ENCODE data around the gene AGR2. TPM values are rescaled to one million over a fixed set of nuclear protein-coding genes. Genes with fewer than 3 reads are reported as not detected.

The AGR2 gene
- total and polyA plus RNA-seq, 10 of the 15 experiments (the other 5 are each of a cell fraction or from before 2014, with no cell fraction given), result 0.67 TPM; not detected in 9

DNA sequence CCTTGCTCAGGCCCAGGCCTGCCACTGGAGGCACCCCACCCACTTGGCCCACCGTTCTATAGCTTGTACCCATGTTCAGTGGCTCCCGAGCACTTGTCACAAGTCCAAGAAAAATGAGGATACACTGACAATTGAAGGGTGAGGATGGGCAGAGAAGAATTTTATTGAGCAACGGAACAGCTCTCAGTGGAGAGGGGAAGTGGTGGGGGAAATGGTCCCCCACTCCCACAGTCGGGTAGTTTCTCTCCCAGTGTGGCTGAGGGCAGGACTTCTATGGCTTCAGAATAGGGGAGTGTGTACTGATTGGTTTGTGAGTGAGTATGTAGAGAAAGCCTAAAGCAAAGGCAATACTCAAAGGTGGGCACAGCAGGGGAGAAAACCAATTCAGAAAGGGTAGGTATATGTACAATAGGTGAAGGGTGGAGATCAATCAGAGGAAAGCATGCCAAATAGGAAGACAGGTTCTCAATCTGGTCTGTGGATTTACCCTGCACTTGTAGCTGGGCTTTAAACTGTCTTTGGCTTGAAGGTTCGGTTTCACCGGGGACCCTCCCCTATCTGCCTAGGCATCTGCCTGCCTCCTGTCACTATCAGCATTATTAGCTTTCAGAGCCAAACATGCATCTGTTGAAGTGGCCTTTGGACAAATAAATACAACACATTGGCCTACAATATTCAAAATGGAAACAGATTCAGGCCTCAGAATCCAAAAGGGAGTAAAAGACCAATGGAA is 60.1 kb downstream of the AGR2 start (continued):
- TF ChIP-seq STAT3 (IDR thresholded peaks at IDR 0.05; ENCODE audit: low read depth, low read length) (no peak), MYB (IDR thresholded peaks at IDR 0.05; ENCODE audit: borderline replicate concordance, low read depth, low read length) (no peak), KDM1A (IDR thresholded peaks at IDR 0.05; ENCODE audit: borderline replicate concordance) (no peak), HDAC2 (IDR thresholded peaks at IDR 0.05) (no peak)

DNA sequence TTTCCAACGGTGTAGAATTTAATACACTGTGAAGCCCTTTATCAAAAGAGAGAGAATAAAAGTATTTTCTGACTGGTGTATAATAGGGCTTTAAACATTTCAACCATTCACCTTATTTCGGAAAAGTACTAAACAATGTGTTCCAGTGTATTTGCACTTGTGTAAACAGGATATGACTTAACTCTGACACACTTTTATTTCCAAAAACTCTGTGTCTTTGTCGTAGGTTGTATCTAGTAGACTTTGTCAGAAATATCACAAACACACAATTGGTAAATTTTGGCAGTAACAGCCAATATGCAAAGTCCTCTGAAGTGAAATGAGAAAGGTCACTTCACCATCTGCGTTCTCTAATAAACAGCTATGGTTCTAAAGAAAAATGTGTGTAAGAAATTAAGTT is 61.6 kb downstream of the AGR2 start:
- WGBS (ENCODE audit: insufficient coverage, insufficient replicate concordance, low lambda C conversion rate, missing lambda C conversion rate), result 30% methylated on average over 4 of the region's 4 CpGs
- BruUV-seq (replicated peaks), result no TSS peak
- ChIA-PET POLR2A (no interaction called here), CTCF (no interaction called here), SMC1A (ENCODE audit: uncharacterized antibody, unreplicated experiment) (no interaction called here), RAD21 (ENCODE audit: unreplicated experiment) (no interaction called here)
- Histone ChIP-seq H3K4me3 (no peak overlapping the region), H3K27me3 (replicated peaks in 1 of 2; ENCODE audit: control insufficient read depth in 2 of 2, insufficient read depth in 2 of 2, low read length in 1 of 2) (no peaks in the 10 kb centered on the region; a peak in 1 of 4 replicates), H3K36me3 (ENCODE audit: control insufficient read depth in 2 of 2, insufficient read depth in 2 of 2, low read length in 1 of 2) (no peaks in the 10 kb centered on the region), H3K79me2 (ENCODE audit: control insufficient read depth, insufficient read depth, low read length) (no peaks in the 10 kb centered on the region), H3K4me1 (ENCODE audit: control insufficient read depth, insufficient read depth, low read length) (no peaks in the 10 kb centered on the region), H3K27ac (ENCODE audit: control insufficient read depth, insufficient read depth) (no peak overlapping the region), H2AFZ (ENCODE audit: control insufficient read depth, low read depth, low read length) (no peak overlapping the region), H3K9ac (ENCODE audit: control insufficient read depth, insufficient read depth, low read length) (no peak overlapping the region), H3K9me3 (replicated peaks; ENCODE audit: control insufficient read depth, insufficient read depth, low read length) (no peaks in the 10 kb centered on the region), H4K20me1 (ENCODE audit: control insufficient read depth, insufficient read depth) (no peaks in the 10 kb centered on the region), H3K4me2 (ENCODE audit: control insufficient read depth, insufficient read depth) (no peak overlapping the region)
- FAIRE-seq (no peak), ATAC-seq (no peak), DNase-seq (ENCODE audit: low read depth, low spot score) (no peak)
- in situ Hi-C loops (cut with MboI), result no loop called here
- intact Hi-C loops (cut with micrococcal nuclease; ENCODE audit: unreplicated experiment), result no loop called here
- TF ChIP-seq SMC3 (IDR thresholded peaks at IDR 0.05; ENCODE audit: borderline replicate concordance, low read length) (no peak), NR2C2 (IDR thresholded peaks at IDR 0.05; ENCODE audit: borderline replicate concordance, control insufficient read depth, insufficient read length, low read depth) (no peak), BCL11A (IDR thresholded peaks at IDR 0.05; ENCODE audit: low read depth, low read length) (no peak), POLR2AphosphoS5 (IDR thresholded peaks at IDR 0.05; ENCODE audit: low read length) (no peak), SRF (IDR thresholded peaks at IDR 0.05; ENCODE audit: low read depth in 2 of 2, low read length in 2 of 2) (no peak), STAT3 (IDR thresholded peaks at IDR 0.05; ENCODE audit: low read depth, low read length) (no peak), ATF7 (IDR thresholded peaks at IDR 0.05; ENCODE audit: low read depth) (no peak), JUND (IDR thresholded peaks at IDR 0.05; ENCODE audit: low read depth, low read length) (no peak), POU2F2 (IDR thresholded peaks at IDR 0.05; ENCODE audit: borderline replicate concordance, low read depth, low read length) (no peak), BACH1 (IDR thresholded peaks at IDR 0.05; ENCODE audit: borderline replicate concordance) (no peak), DPF2 (IDR thresholded peaks at IDR 0.05) (no peak), SUPT20H (IDR thresholded peaks at IDR 0.05; ENCODE audit: borderline replicate concordance, control insufficient read depth, low read depth, low read length) (no peak), HDGF (IDR thresholded peaks at IDR 0.05) (no peak), SMAD1 (IDR thresholded peaks at IDR 0.05; ENCODE audit: low read depth, partially characterized antibody) (no peak)
- TF ChIP-seq, protein P1, sequence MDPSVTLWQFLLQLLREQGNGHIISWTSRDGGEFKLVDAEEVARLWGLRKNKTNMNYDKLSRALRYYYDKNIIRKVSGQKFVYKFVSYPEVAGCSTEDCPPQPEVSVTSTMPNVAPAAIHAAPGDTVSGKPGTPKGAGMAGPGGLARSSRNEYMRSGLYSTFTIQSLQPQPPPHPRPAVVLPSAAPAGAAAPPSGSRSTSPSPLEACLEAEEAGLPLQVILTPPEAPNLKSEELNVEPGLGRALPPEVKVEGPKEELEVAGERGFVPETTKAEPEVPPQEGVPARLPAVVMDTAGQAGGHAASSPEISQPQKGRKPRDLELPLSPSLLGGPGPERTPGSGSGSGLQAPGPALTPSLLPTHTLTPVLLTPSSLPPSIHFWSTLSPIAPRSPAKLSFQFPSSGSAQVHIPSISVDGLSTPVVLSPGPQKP (IDR thresholded peaks at IDR 0.05; ENCODE audit: low read depth, low read length), result no peak
- TF ChIP-seq, protein P2, sequence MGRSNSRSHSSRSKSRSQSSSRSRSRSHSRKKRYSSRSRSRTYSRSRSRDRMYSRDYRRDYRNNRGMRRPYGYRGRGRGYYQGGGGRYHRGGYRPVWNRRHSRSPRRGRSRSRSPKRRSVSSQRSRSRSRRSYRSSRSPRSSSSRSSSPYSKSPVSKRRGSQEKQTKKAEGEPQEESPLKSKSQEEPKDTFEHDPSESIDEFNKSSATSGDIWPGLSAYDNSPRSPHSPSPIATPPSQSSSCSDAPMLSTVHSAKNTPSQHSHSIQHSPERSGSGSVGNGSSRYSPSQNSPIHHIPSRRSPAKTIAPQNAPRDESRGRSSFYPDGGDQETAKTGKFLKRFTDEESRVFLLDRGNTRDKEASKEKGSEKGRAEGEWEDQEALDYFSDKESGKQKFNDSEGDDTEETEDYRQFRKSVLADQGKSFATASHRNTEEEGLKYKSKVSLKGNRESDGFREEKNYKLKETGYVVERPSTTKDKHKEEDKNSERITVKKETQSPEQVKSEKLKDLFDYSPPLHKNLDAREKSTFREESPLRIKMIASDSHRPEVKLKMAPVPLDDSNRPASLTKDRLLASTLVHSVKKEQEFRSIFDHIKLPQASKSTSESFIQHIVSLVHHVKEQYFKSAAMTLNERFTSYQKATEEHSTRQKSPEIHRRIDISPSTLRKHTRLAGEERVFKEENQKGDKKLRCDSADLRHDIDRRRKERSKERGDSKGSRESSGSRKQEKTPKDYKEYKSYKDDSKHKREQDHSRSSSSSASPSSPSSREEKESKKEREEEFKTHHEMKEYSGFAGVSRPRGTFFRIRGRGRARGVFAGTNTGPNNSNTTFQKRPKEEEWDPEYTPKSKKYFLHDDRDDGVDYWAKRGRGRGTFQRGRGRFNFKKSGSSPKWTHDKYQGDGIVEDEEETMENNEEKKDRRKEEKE (IDR thresholded peaks at IDR 0.05), result no peak
- TF ChIP-seq, protein P3, sequence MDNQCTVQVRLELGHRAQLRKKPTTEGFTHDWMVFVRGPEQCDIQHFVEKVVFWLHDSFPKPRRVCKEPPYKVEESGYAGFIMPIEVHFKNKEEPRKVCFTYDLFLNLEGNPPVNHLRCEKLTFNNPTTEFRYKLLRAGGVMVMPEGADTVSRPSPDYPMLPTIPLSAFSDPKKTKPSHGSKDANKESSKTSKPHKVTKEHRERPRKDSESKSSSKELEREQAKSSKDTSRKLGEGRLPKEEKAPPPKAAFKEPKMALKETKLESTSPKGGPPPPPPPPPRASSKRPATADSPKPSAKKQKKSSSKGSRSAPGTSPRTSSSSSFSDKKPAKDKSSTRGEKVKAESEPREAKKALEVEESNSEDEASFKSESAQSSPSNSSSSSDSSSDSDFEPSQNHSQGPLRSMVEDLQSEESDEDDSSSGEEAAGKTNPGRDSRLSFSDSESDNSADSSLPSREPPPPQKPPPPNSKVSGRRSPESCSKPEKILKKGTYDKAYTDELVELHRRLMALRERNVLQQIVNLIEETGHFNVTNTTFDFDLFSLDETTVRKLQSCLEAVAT (IDR thresholded peaks at IDR 0.05), result no peak

All from GM12878 (cell line).